PFSK-1 (cell line): ENCODE measurements around the gene MYBPH.

ENCODE experiments used
- POLR2AphosphoS5 ChIP-seq: IDR thresholded peaks from 2 replicates; pipeline ENCODE4 v1.6.1; 2012; ENCODE audit warnings: low read depth, mild to moderate bottlenecking, control low read depth, low read length, moderate library complexity
- REST ChIP-seq, 2 experiments: IDR thresholded peaks; 2 replicates each; pipeline versions ENCODE4 v1.6.1 to v1.8.0; 2011 to 2012; ENCODE audit warnings: low read depth in 2 of 2, low read length in 2 of 2, control low read depth in 1 of 2, inconsistent platforms in 1 of 2, mild to moderate bottlenecking in 1 of 2, moderate library complexity in 1 of 2; ENCODE audit not compliant: insufficient read depth in 1 of 2
- TAF1 ChIP-seq: IDR thresholded peaks from 2 replicates; pipeline ENCODE4 v1.6.1; 2012; ENCODE audit warnings: low read length, control low read depth, borderline replicate concordance; ENCODE audit not compliant: insufficient read depth

- TF ChIP-seq POLR2AphosphoS5 (no peak), REST (IDR thresholded peaks at IDR 0.05; ENCODE audit: insufficient read depth in 1 of 2, low read depth in 2 of 2, low read length in 2 of 2) (no peak), TAF1 (no peak)
Measured at GRCh38 chr1:203165800-203166161, 9.8 kb downstream of the MYBPH start.
